Measurements from ENCODE around the gene COMMD2. TPM values are rescaled to one million over a fixed set of nuclear protein-coding genes. Genes with fewer than 3 reads are reported as not detected.

Gene COMMD2
- total RNA-seq, 1 experiment from 2014 or later = 52.1 TPM

DNA sequence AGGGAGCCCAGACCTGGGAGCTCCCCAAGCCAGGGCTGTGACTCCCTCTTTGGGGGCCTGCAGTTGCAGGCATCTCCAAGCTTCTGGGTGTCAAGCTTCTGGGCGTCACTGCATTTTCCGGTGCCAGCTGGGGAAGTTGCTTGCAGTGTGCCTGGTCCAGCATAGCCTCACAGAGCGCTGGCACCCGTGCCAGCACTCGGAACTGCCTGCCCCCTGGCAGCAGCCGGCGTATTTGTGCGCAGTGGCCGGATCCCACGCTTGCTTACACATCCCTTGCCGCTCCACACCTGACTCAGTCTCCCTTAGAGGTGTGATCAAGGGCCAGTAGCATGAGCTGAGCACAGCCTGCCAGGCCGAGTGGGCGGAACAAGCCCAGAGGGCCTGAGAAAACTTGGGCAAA, 37.0 kb downstream of the COMMD2 start:
- no peak for ATAC-seq
- no peak for DNase-seq (ENCODE audit: low spot score)
- Mint-ChIP-seq H3K36me3 (peaks cover 9% of the 10 kb centered on the region; the same call in 1 of the 2 replicates), H3K4me3 (no peak overlapping the region), H3K4me1 (peaks cover 4% of the 10 kb centered on the region), H3K9me3 (peaks cover 10% of the 10 kb centered on the region), H3K27me3 (ENCODE audit: low read depth) (no peaks in the 10 kb centered on the region), H3K27ac (no peak overlapping the region)
- CTCF ChIA-PET = no interaction called here
- TF ChIP-seq KAT7 (CRISPR knock-in tag; IDR thresholded peaks at IDR 0.05; ENCODE audit: borderline replicate concordance) (no peak), MYBL2 (CRISPR knock-in tag; IDR thresholded peaks at IDR 0.05) (no peak), IRF2 (CRISPR knock-in tag; IDR thresholded peaks at IDR 0.05; ENCODE audit: borderline replicate concordance, low read depth) (no peak), RORB (CRISPR knock-in tag; IDR thresholded peaks at IDR 0.05) (no peak)
- TF ChIP-seq, protein P1, sequence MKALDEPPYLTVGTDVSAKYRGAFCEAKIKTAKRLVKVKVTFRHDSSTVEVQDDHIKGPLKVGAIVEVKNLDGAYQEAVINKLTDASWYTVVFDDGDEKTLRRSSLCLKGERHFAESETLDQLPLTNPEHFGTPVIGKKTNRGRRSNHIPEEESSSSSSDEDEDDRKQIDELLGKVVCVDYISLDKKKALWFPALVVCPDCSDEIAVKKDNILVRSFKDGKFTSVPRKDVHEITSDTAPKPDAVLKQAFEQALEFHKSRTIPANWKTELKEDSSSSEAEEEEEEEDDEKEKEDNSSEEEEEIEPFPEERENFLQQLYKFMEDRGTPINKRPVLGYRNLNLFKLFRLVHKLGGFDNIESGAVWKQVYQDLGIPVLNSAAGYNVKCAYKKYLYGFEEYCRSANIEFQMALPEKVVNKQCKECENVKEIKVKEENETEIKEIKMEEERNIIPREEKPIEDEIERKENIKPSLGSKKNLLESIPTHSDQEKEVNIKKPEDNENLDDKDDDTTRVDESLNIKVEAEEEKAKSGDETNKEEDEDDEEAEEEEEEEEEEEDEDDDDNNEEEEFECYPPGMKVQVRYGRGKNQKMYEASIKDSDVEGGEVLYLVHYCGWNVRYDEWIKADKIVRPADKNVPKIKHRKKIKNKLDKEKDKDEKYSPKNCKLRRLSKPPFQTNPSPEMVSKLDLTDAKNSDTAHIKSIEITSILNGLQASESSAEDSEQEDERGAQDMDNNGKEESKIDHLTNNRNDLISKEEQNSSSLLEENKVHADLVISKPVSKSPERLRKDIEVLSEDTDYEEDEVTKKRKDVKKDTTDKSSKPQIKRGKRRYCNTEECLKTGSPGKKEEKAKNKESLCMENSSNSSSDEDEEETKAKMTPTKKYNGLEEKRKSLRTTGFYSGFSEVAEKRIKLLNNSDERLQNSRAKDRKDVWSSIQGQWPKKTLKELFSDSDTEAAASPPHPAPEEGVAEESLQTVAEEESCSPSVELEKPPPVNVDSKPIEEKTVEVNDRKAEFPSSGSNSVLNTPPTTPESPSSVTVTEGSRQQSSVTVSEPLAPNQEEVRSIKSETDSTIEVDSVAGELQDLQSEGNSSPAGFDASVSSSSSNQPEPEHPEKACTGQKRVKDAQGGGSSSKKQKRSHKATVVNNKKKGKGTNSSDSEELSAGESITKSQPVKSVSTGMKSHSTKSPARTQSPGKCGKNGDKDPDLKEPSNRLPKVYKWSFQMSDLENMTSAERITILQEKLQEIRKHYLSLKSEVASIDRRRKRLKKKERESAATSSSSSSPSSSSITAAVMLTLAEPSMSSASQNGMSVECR (CRISPR knock-in tag; IDR thresholded peaks at IDR 0.05; ENCODE audit: borderline replicate concordance) = no peak
- POLR2A ChIA-PET = interaction anchor here (0.6 kb wide), 1 partner anchor 56 kb away, joined by 3 read pairs; no protein-coding TSS in a partner anchor

DNA sequence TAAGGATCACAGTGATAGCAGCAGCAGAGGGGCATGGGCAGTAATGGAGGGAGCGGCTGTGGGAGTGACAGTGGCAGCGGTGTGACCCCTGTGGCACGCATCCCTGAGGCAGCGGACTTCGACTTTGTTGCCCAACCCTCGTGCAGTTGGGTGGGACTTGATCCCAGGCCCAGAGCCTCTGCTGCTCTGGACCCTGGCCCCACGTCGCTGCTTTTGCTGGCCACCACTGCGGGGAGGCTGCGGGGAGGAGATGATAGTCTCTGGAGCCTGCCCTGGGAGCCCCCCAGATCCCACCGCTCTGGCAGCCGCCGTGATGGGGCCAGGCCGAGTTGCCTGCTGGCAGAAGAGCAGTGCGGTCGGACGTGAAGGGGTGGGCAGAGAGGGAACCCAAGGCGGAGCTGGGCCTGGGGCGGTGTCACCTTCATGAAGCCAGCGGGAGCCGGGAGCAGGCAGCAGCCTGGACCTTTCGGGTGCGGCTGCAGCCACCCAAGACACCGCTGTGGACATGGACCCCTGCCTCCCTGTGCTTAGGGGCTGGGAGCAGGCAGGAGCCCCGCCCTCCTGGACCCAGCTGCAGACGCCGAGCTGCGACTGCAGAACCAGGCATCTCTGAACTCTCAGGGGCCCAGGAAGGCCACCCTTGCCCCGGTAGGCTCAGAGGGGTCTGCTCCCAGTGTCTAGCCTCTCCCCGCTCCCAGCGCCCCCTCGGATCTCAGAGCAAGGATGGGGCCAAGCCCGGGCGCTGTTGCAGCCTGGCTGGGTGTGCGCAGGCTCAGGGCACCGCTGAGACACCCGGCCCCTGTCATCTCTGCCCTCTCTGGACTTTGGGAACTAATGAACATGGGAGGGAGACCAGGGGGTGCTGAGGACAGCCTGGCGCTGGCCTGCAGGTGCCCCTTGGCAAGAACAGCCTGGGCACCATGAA, 38.3 kb downstream of the COMMD2 start:
- Mint-ChIP-seq H3K9me3 (no peaks in the 10 kb centered on the region), H3K4me3 (no peak overlapping the region), H3K27ac (no peak overlapping the region), H3K36me3 (no peaks in the 10 kb centered on the region), H3K4me1 (peaks cover 4% of the 10 kb centered on the region), H3K27me3 (ENCODE audit: low read depth) (no peaks in the 10 kb centered on the region)
- CTCF ChIA-PET = interaction anchor here (1.2 kb wide), 1 partner anchor 183 kb away, joined by 3 read pairs; no protein-coding TSS in a partner anchor
- ATAC-seq = peak; percentile 23
- POLR2A ChIA-PET = interaction anchor here (1.4 kb wide), 1 partner anchor 56 kb away, joined by 6 read pairs; the partner anchor contains the start of gene WWTR1
- DNase-seq (ENCODE audit: low spot score) = no peak
- TF ChIP-seq, protein P2, sequence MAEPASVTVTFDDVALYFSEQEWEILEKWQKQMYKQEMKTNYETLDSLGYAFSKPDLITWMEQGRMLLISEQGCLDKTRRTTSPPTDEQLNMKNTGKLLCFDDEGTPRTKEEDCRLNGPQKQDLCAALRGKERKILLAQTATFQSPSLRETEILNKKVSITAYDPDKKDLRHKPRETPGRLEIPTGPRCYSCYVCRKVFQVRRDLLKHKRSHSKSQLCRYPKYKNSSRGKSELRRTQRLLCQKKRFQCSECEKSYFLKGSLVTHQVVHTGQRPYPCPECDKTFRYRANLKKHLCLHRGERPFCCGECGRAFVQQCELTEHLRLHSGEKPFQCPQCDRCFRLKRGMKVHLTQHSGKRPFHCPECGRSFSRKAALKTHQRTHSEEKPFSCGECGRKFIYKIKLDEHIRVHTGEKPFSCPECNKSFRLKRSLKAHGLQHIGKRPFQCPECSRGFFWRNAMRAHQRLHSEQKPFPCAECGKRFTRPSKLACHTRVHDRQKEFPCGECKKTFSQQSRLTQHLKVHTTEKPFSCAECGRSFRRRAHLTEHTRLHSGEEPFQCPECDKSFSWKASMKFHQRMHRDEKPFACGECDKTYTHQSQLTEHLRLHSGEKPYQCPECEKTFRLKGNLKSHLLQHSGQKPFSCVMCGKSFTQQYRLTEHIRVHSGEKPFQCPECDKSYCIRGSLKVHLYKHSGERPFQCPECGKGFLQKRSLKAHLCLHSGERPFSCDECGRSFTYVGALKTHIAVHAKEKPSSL (CRISPR knock-in tag; conservative IDR thresholded peaks at IDR 0.05) = no peak
- no peak for TF ChIP-seq ZNF671 (CRISPR knock-in tag; IDR thresholded peaks at IDR 0.05)
- no peak for TF ChIP-seq JUN (CRISPR knock-in tag; IDR thresholded peaks at IDR 0.05)
- TF ChIP-seq FOXP1 (CRISPR knock-in tag; IDR thresholded peaks at IDR 0.05; ENCODE audit: borderline replicate concordance) = no peak
- no peak for TF ChIP-seq IRF2 (CRISPR knock-in tag; IDR thresholded peaks at IDR 0.05; ENCODE audit: borderline replicate concordance, low read depth)
- TF ChIP-seq RORB (CRISPR knock-in tag; IDR thresholded peaks at IDR 0.05) = no peak
- TF ChIP-seq TP53 (CRISPR knock-in tag; IDR thresholded peaks at IDR 0.05) = no peak
- no peak for TF ChIP-seq NR1H2 (CRISPR knock-in tag; IDR thresholded peaks at IDR 0.05)
- TF ChIP-seq JAZF1 (CRISPR knock-in tag; IDR thresholded peaks at IDR 0.05) = no peak
- TF ChIP-seq, protein P3, sequence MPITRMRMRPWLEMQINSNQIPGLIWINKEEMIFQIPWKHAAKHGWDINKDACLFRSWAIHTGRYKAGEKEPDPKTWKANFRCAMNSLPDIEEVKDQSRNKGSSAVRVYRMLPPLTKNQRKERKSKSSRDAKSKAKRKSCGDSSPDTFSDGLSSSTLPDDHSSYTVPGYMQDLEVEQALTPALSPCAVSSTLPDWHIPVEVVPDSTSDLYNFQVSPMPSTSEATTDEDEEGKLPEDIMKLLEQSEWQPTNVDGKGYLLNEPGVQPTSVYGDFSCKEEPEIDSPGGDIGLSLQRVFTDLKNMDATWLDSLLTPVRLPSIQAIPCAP (CRISPR knock-in tag; IDR thresholded peaks at IDR 0.05) = no peak
- TF ChIP-seq NR3C1 (CRISPR knock-in tag; conservative IDR thresholded peaks at IDR 0.05; ENCODE audit: low read depth) = no peak
- TF ChIP-seq NFATC4 (CRISPR knock-in tag; IDR thresholded peaks at IDR 0.05) = no peak
- TF ChIP-seq, protein P4, sequence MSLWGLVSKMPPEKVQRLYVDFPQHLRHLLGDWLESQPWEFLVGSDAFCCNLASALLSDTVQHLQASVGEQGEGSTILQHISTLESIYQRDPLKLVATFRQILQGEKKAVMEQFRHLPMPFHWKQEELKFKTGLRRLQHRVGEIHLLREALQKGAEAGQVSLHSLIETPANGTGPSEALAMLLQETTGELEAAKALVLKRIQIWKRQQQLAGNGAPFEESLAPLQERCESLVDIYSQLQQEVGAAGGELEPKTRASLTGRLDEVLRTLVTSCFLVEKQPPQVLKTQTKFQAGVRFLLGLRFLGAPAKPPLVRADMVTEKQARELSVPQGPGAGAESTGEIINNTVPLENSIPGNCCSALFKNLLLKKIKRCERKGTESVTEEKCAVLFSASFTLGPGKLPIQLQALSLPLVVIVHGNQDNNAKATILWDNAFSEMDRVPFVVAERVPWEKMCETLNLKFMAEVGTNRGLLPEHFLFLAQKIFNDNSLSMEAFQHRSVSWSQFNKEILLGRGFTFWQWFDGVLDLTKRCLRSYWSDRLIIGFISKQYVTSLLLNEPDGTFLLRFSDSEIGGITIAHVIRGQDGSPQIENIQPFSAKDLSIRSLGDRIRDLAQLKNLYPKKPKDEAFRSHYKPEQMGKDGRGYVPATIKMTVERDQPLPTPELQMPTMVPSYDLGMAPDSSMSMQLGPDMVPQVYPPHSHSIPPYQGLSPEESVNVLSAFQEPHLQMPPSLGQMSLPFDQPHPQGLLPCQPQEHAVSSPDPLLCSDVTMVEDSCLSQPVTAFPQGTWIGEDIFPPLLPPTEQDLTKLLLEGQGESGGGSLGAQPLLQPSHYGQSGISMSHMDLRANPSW (CRISPR knock-in tag; conservative IDR thresholded peaks at IDR 0.05; ENCODE audit: low read depth) = no peak
- TF ChIP-seq, protein P5, sequence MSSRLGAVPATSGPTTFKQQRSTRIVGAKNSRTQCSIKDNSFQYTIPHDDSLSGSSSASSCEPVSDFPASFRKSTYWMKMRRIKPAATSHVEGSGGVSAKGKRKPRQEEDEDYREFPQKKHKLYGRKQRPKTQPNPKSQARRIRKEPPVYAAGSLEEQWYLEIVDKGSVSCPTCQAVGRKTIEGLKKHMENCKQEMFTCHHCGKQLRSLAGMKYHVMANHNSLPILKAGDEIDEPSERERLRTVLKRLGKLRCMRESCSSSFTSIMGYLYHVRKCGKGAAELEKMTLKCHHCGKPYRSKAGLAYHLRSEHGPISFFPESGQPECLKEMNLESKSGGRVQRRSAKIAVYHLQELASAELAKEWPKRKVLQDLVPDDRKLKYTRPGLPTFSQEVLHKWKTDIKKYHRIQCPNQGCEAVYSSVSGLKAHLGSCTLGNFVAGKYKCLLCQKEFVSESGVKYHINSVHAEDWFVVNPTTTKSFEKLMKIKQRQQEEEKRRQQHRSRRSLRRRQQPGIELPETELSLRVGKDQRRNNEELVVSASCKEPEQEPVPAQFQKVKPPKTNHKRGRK (CRISPR knock-in tag; IDR thresholded peaks at IDR 0.05; ENCODE audit: borderline replicate concordance) = no peak
- TF ChIP-seq, protein P6, sequence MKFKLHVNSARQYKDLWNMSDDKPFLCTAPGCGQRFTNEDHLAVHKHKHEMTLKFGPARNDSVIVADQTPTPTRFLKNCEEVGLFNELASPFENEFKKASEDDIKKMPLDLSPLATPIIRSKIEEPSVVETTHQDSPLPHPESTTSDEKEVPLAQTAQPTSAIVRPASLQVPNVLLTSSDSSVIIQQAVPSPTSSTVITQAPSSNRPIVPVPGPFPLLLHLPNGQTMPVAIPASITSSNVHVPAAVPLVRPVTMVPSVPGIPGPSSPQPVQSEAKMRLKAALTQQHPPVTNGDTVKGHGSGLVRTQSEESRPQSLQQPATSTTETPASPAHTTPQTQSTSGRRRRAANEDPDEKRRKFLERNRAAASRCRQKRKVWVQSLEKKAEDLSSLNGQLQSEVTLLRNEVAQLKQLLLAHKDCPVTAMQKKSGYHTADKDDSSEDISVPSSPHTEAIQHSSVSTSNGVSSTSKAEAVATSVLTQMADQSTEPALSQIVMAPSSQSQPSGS (CRISPR knock-in tag; IDR thresholded peaks at IDR 0.05; ENCODE audit: borderline replicate concordance, low read depth) = no peak
